ENCODE results near the gene NAA35. TPM values are rescaled to one million over a fixed set of nuclear protein-coding genes. Genes with fewer than 3 reads are reported as not detected.

NAA35 gene
- total and polyA plus RNA-seq, 3 donors from 2014 or later: 32.8 to 41.4 (median 35.7) TPM

DNA sequence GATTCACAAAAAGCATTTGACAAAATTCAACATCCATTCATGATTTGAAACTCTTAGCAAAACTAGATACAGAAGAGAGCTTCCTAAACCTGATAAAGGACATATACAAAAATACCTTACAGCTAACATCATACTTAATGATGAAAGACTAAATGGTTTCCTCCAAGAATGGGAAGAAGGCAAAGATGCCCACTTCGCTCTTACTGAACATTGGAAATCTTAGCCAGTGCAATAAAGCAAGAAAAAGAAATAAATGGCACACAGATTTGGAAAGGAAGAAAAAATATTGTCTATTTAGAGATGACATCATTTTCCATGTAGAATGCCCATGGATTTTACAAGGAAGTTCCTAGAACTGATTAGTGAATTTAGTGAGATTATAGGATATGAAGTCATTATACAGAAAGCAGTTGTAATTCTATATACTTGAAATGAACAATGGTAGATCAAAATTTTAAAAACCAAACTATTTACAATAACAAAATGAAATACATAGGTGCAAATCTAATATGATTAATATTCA, 64.4 kb downstream of the NAA35 start:
- Histone ChIP-seq H3K27ac (no peak overlapping the region), H3K4me1 (no peaks in the 10 kb centered on the region), H3K27me3 (no peaks in the 10 kb centered on the region), H3K4me3 (no peak overlapping the region), H3K36me3 (ENCODE audit: low read depth, missing control alignments) (no peaks in the 10 kb centered on the region), H3K9me3 (no peaks in the 10 kb centered on the region)
- no peak for DNase-seq
- intact Hi-C loops (cut with DNase I; ENCODE audit: low total_unique reads): no loop called here
- TF ChIP-seq POLR2A (IDR thresholded peaks at IDR 0.05): no peak
- TF ChIP-seq, protein P1, sequence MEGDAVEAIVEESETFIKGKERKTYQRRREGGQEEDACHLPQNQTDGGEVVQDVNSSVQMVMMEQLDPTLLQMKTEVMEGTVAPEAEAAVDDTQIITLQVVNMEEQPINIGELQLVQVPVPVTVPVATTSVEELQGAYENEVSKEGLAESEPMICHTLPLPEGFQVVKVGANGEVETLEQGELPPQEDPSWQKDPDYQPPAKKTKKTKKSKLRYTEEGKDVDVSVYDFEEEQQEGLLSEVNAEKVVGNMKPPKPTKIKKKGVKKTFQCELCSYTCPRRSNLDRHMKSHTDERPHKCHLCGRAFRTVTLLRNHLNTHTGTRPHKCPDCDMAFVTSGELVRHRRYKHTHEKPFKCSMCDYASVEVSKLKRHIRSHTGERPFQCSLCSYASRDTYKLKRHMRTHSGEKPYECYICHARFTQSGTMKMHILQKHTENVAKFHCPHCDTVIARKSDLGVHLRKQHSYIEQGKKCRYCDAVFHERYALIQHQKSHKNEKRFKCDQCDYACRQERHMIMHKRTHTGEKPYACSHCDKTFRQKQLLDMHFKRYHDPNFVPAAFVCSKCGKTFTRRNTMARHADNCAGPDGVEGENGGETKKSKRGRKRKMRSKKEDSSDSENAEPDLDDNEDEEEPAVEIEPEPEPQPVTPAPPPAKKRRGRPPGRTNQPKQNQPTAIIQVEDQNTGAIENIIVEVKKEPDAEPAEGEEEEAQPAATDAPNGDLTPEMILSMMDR (IDR thresholded peaks at IDR 0.05): no peak
- WGBS, 2 donors: 78 to 95% methylated on average over 1 of the region's 1 CpG

DNA sequence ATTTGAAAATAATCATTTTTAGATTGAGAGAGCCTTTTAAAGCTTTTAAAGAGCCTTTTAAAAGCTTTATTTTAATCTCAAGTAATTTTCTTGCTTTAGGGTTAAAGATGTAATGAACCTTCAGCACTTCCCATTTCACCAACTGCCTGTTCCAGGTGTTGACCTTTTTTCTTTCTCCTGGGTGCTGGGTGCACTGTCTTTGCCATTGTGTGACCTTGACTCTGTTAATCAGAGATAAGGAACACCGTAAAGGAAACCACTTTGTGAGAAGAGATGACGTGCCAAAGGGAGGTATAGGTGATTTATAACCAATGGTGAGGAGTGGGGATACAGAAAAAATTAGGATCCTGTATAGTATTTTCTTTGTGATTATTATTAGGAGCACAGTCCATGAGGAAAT, 68.2 kb downstream of the NAA35 start:
- intact Hi-C loops (cut with DNase I; ENCODE audit: low total_unique reads): no loop called here
- Histone ChIP-seq H3K27me3 (no peaks in the 10 kb centered on the region), H3K36me3 (ENCODE audit: low read depth, missing control alignments) (no peaks in the 10 kb centered on the region), H3K4me1 (no peaks in the 10 kb centered on the region), H3K27ac (no peak overlapping the region), H3K4me3 (no peak overlapping the region), H3K9me3 (no peaks in the 10 kb centered on the region)
- no peak for DNase-seq
- 49 to 52% methylated on average over 2 of the region's 2 CpGs for WGBS, 2 donors
- TF ChIP-seq POLR2A (IDR thresholded peaks at IDR 0.05): no peak
- TF ChIP-seq, protein P1 (IDR thresholded peaks at IDR 0.05): no peak

DNA sequence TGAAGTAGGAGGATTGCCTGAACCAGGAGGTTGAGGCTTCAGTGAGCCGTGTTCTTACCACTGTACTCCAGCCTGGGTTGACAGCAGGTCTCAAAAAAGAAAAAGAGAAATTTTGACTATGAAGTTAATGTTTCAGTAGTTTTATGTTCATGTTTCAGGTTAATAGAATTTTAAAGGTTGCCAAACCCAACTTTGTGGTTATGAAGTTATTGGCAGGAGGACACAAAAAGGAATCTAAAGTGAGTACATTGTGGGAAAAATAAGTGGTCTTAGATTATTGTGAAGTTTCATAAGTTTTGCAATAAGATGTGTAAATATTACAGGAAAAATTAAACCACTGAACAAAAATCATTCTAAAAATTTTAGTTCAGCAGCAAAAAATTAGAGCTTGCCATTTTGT, 79.8 kb downstream of the NAA35 start:
- no peak overlapping the region for H3K27ac ChIP-seq
- no peaks in the 10 kb centered on the region for H3K9me3 ChIP-seq
- no peaks in the 10 kb centered on the region for H3K4me1 ChIP-seq
- no peak for TF ChIP-seq POLR2A (IDR thresholded peaks at IDR 0.05)
- TF ChIP-seq, protein P1 (IDR thresholded peaks at IDR 0.05): no peak
- no peak for DNase-seq
- no peaks in the 10 kb centered on the region for H3K36me3 ChIP-seq (ENCODE audit: low read depth, missing control alignments)
- H3K4me3 ChIP-seq: no peak overlapping the region
- H3K27me3 ChIP-seq: no peaks in the 10 kb centered on the region
- WGBS, 2 donors: 95 to 97% methylated on average over 1 of the region's 1 CpG
- intact Hi-C loops (cut with DNase I; ENCODE audit: low total_unique reads): no loop called here

DNA sequence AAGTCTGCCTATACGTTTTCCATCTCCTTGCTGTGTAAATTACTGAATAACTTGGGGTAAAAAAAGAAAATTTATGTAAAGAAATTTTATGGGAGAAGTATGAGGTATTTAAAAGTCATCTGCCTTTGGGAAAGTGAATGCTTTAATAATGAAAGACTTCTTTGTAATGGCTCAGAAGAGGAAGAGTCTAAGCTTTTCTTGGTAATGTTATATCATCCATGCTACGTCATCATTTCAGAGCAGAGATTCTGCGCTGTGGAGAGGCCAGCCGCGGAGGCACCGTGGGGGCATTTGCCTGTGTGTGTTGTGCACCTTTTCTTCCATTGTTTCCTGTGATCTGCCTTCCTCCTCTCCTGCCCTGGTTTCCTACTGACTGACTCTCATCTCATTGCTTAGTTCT, 80.2 kb downstream of the NAA35 start:
- Histone ChIP-seq H3K27me3 (no peaks in the 10 kb centered on the region), H3K4me1 (no peaks in the 10 kb centered on the region), H3K9me3 (no peaks in the 10 kb centered on the region), H3K4me3 (no peak overlapping the region), H3K27ac (no peak overlapping the region), H3K36me3 (ENCODE audit: low read depth, missing control alignments) (no peaks in the 10 kb centered on the region)
- WGBS, 2 donors: 87 to 88% methylated on average over 6 of the region's 6 CpGs
- TF ChIP-seq, protein P1 (IDR thresholded peaks at IDR 0.05): no peak
- intact Hi-C loops (cut with DNase I; ENCODE audit: low total_unique reads): no loop called here
- no peak for DNase-seq

DNA sequence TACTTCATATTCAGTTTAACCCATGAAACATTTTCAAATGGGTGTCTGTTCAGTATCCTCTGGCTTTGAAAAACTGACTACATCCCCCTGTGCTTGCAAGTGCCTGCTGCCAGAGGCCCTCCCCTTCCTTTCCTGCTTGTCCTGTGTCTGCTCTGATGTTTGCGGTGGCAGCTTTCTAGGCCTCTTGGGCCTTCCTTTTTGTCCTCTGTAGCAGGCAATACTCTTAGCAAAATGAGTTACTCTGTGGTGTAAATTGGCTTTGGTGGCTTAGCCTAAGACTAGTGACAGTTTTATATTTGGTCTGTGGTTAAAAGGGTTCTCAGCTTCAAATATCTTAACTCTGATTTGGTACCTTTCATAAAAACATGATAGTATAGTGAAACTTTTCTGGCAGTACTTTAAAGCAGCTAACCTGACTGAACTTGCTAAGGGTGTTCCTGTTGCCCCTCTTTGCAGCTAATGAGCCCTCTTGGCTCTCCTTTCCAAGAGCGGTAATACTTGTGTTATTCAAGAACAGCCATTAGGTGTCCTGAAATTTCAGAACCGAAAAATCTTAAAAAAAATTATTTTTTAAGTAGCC, 81.8 kb downstream of the NAA35 start:
- Histone ChIP-seq H3K4me1 (no peaks in the 10 kb centered on the region), H3K27ac (no peak overlapping the region), H3K9me3 (no peaks in the 10 kb centered on the region), H3K4me3 (no peak overlapping the region), H3K36me3 (ENCODE audit: low read depth, missing control alignments) (no peaks in the 10 kb centered on the region), H3K27me3 (no peaks in the 10 kb centered on the region)
- intact Hi-C loops (cut with DNase I; ENCODE audit: low total_unique reads): no loop called here
- WGBS, 2 donors: 47 to 48% methylated on average over 3 of the region's 3 CpGs
- no peak for DNase-seq
- TF ChIP-seq POLR2A (IDR thresholded peaks at IDR 0.05): no peak

Measured in testis (tissue), 3 donors.